NCI-H1105 treated with DMSO at 0.1 percent for 48 hours (cell line): Measurements from ENCODE around the gene COX5A.
"Not testable (repeated sequence)": the region's sequence is repeated elsewhere in the genome, so short reads cannot be mapped to it uniquely, and the experiment has no call there.

Experiments
- DNase-seq: peaks from one replicate; lab custom pipeline; 2025; lab: John Stamatoyannopoulos, UW

Gene COX5A

DNA sequence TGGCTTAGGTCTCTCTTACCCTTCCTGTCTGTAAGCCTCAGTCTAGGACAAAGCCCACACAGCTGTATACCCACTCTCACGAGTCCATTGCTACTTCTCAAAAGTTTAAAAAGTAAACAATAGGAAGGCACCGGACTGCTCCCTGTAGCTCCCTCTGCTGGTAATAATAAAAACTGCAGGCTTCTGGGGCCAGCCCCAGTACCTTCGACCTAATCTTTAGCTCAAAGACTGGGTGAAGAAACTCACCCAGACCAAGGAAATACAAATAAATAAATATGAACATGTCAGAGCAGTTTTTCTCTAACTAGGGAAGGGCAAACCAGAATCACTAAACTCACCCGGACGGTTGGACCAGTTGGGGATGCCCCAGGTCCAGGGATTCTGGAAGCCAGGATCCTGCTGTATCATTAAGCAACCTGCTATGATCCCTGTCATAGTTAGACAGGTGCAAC lies 36.2 kb downstream of the COX5A start:
- peak; percentile 41 for DNase-seq

DNA sequence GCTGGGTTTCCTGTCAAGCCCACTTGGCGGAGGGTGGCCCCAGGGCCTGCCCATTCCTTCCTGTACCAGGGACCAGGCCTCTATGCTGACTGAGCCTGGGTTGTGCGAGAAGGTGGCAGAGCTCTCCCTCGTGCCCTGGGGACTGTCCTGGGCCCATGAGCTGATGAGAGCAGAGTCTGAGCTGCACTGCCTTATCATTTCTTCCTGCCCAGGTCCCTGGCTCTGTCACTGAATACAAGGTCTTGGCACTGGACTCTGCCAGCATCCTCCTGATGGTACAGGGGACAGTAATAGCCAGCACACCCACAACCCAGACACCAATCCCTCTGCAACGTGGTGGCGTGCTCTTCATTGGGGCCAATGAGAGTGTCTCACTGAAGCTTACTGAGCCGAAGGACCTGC lies 40.6 kb downstream of the COX5A start:
- no peak for DNase-seq

DNA sequence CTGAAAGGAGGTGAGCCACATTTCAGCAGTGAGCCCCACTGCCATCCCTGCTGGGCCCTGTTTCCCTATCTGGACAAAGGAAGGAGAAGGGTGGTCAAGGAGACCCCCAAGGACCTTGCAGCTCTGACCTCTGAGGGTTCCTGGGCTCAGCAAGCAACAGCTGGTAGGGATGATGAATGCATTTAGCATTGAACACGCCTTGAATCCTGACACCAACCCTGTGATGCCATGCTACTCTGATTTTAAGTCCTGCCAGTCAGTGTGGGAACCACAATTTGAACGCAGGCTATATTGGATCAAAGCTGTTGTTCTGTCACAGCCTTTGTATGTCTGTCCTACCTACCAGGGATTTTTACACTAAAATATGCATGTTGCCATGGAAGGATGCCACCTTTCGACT lies 41.6 kb downstream of the COX5A start:
- DNase-seq = no peak

DNA sequence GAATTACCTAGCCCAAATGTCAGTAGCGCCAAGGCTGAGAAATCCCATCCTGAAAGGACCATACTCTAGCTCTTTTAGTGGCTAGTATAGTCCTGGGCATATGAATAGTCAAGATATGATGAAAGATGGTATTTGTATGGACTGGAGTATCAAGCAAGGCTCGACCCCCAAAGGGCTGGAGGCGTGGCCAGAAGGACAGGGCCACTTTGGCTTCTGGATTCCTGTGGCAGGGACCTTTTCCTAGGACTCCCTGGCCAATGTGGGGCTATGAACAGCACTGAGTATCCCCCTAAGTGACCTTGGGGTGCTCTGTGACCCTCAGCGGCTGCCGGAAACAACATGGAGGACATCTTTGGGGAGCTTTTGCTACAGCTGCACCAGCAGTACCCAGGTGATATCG lies 42.0 kb downstream of the COX5A start:
- no peak for DNase-seq

DNA sequence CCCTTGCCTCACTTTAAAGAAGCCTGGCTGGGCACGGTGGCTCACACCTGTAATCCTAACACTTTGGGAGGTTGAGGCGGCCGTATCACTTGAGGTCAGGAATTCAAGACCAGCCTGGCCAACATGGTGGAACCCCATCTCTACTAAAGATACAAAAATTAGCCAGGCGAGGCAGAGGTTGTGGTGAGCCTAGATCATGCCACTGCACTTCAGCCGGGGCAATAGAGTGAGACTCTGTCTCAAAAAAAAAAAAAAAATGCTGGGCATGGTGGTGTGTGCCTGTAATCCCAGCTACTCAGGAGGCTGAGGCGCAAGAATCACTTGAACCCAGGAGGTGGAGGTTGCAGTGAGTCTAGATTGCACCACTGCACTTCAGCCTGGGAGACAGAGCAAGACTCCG lies 43.5 kb downstream of the COX5A start:
- DNase-seq = not testable (repeated sequence)

DNA sequence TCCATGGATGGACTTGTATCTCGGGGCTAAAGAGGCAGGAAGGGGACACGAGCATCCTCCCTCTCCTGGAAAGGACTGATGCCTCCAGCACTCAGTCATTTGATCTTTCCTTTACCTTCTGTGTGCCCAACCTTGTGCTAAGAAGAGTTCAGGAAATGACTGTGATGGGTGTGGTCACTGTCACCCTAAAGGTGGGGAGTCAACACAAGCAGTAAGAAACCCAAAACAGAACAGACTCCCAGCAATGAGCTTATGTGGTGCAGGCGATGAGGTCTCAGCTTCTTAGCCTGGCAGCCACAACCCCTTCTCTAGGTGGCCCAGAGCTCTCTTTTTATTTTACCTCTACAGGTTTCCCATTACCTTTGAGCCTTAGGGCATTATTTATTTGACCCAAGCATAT lies 44.2 kb downstream of the COX5A start:
- no peak for DNase-seq

DNA sequence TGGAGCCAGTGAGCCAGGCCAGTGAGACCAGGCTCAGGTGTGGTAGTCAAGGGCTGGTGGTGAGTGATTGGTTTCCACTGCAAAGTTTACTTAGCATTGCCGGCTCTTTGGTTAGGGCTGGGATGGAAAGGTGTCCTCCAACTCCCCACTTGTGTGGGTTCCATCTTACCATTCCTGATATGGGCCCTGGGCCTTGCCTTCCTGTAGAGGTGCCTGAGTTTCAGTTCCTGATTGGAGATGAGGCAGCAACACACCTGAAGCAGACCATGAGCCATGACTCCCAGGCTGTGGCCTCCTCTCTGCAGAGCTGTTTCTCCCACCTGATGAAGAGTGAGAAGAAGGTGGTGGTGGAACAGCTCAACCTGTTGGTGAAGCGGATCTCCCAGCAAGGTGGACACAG lies 44.9 kb downstream of the COX5A start:
- DNase-seq = no peak

DNA sequence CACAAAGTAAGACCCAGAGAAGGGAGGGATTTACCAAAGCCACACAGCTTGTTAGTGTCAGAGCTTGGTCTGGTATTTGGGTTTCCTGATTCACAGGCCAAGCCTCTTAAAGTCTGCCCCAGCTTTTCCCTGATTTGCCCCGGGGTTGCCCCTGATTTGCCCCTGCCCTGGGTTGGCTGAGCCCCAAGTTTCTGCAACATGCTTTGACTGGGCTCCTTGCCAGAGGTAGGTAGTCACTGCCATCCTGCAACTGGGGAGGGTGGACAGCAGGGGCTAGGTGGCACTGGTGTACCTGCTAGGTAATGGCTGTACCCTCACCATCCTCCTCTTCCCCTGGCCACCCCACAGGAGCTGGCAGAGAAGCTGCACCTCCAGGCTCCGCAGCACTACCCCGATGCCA lies 45.6 kb downstream of the COX5A start:
- no peak for DNase-seq

DNA sequence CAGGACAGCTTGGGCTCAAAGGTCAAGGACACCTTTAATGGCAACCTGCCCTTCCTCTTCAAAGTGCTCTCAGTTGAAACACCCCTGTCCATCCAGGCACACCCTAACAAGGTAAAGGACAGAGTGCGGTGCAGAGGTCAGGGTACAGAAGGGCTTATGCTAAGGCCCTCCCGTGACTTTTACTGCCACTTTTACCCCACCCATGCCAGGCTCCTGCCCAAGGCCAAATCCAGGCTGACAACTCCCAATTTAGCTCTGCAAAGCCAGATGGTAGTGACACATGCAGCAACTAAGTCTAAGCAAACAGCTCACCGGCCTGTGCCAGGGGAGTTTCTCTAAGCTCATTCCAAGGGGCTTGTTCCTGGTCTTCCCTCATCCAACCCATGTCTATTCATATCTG lies 46.4 kb downstream of the COX5A start:
- no peak for DNase-seq

DNA sequence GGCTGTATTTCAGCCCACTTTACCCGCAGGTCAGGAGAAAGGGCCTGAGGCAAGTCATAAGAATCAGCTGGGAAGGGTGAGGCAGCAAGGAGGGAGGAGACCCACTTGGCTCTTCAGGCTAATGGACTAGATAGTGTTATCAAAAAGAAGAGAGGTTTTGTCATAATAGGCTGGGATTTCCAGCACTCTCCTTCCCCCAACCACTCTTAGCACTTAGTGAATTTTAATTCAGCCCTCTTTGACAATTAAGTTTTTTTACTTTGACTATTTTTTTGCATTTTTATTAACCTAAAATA lies 47.3 kb downstream of the COX5A start:
- no peak for DNase-seq

DNA sequence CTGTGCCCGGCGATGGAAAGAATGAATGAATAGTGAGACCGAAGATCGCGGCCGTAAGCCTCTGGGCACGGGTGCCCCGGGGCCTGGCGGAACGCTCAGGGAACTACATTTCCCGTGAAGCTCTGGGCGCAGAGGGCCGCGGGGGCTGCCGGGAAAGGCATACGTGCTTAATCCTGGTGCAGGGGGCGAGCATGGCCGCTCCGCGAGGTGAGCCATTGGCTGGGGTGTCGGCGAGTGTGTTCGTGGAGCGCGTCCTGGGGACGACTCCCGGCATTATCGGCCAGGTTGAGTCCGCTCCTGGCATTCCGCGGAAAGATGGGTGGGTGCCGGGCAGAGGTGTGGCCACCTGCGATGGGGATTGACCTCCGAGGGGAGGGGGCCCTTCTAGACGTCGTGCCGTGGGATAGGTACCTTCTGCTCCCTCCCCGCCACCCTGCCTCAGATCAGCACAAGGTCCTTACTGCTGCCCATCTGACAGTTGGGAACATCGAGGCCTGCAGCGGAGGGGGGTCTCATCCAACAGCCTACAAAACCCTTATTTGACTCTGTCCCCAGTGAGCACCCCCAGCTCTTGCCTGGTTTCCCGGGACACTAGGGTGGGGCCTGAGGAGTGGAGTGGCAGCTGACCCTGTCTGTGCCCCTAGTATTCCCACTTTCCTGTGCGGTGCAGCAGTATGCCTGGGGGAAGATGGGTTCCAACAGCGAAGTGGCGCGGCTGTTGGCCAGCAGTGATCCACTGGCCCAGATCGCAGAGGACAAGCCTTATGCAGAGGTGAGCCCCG lies 47.8 kb downstream of the COX5A start, which contains the start of gene MPI:
Gene MPI, plus strand, starts transcription at position 160 of the 782 bp plus-strand sequence. Its CDS starts 32 bp downstream, at position 192.
- DNase-seq = peak; percentile 64

DNA sequence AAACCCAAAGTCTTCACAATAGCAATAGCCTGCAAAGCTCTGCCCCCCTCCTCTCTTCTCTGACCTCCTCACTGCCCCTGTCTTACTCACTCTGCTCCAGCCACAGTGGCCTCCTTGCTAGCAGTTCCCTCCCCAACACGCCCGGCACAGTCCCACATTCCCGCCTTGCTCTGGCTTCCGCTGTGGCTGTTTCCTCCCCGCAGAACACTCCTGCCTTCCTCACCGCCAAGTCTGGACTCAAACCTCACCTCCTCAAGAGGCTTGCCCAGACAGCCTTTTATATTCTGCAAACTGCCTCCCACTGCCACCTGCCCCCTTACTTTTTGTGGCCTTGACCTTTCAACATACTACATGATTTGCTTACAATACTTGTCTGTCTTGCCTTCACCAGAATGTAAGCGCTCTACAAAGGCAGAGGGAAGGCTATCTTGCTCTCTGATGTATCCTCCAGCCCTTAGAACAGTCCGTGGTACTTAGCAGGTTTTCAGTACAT lies 48.4 kb downstream of the COX5A start:
- peak; percentile 7 for DNase-seq

DNA sequence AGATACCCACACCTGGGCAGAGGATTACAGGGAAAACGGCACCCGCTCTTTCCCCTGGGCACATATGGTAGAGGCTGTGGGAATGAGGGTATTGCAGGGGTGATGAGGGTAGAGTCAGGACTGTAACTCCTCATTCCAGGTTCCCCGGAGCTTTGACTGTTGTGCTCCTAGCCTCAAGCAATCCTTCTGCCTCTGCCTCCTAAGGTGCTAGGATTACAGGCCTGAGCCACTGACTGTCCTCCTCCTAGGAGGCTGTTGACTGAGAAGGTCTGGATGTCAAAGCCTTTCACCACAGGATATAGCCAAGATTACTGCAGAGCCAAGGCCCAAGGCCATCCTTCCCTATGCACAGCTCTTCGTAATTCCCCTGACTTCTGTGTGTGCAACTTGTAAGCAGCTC lies 49.2 kb downstream of the COX5A start:
- DNase-seq = no peak

DNA sequence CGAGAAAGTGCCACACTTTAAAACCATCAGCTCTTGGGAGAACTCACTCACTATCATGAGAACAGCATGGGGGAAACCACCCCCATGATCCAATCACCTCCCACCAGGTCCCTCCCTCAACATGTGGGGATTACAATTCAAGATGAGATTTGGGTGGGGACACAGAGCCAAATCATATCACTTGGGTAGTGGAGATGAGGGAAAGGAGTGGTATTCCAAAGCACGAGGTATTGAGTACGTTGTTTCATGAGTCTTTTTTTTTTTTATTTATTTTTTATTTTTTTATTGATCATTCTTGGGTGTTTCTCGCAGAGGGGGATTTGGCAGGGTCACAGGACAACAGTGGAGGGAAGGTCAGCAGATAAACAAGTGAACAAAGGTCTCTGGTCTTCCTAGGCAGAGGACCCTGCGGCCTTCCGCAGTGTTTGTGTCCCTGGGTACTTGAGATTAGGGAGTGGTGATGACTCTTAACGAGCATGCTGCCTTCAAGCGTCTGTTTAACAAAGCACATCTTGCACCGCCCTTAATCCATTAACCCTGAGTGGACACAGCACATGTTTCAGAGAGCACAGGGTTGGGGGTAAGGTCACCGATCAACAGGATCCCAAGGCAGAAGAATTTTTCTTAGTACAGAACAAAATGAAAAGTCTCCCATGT lies 50.2 kb downstream of the COX5A start:
- DNase-seq = not testable (repeated sequence)

DNA sequence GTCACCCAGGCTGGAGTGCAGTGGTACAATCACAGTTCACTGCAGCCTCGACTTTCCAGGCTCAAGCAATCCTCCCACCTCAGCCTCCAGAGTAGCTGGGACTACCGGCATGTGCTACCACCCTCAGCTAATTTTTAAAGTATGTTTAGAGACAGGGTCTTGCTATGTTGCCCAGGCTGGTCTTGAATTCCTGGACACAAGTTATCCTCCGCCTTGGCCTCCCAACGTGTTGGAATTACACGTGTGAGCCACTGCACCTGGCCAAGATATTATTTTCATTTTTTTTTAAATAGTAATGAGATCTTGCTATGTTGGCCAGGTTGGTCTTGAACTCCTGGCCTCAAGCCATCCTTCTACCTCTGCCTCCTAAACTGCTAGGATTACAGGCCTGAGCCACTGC lies 52.4 kb downstream of the COX5A start:
- DNase-seq = no peak

DNA sequence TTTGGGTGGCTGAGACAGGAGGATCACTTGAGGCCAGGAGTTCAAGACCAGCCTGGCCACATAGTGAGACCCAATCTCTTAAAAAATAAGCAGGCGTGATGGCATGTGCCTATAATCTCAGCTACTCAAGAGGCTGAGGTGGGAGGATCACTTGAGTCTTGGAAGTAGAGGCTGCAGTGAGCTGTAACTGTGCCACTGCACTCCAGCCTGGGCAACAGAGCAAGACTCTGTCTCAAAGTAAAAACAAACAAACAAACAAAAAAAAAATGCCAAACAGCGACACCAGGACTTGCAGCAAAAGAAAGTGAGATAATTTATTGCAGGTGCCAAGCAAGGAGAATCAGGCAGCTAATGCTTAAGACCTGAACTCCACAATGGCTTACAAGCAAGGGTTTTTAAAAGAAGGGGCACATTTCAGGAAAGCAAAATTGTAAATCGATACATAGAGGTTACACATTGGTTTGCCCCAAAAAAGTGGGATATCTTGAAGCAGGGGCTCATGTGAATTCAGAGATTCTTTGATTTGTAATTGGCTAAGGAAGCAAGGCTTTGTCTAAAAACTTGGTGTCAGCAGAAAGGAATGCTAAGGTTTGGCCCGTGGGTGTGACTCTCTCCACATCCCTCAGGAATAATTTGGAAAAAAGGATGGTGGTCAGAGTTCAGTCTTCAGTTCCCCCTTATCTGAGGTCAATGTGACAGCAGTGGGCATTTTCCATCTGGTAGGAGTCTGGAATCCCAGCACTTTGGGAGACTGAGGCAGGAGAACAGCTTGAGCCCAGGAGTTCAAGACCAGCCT lies 53.2 kb downstream of the COX5A start:
- no peak for DNase-seq

DNA sequence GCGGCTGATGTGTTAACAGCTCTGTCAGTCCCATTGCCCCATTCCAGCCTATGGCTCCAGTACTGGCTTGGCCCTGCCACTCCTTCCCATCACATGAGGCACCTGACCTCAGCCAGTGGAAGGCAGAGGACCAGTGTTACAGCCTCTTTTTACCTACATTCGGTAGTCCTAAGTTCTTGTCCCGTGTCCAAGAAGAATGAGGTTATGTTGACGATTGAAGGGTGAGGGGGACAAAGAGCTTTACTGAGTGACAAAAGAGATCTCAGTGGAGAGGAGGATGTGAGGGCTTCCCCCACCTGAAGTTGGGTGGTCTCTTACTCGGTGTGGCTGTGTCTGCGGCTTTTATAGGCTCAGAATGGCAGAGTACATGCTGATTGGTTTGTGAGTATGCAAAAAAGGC lies 55.3 kb downstream of the COX5A start:
- no peak for DNase-seq

DNA sequence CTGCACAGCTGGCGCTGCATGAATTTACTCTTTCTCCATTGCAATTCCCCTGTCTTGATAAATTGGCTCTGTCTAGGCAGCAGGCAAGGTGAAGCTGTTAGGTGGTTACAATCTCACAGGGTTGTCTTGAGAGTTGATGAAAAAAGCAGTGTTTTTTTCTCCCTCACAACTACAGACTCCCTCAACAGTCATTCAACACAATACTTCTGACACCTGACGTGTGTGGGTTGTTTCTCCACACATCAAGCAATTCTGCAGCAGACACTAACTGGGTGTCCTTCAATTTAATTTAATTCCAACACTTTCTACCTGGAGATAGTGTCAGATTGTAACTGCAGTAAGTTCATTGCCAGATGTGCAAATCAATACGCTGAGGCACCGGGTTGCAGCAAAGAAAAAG lies 59.6 kb downstream of the COX5A start:
- DNase-seq = no peak

DNA sequence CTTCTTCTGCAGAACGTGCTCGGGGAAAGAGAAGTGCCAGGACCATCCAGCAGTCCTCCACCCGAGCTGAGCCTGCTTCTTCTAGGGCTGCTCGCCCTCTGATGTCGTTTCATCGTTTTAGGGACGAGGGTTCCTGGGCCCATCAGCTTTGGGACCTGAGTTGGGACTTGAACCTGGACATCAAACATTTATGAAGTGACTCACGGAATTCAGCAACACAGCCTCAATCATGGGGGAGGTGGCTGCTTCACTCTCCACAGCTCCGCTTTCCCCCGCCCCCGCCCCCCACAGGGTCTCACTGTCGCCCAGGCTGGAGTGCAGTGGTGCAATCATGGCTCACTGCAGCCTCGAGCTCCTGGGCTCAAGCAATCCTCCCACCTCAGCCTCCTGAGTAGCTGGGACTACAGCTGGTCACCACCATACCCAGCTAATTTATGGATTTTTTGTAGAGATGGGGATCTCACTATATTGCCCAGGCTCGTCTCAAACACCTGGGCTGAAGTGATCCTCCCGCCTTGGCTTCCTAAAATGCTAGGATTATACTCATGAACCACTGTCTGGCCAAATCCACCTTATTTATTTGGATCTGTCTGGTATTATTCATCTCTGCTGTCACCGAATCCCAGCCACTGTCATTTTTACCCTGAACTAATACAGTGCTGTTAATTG lies 64.0 kb downstream of the COX5A start:
- DNase-seq = no peak

DNA sequence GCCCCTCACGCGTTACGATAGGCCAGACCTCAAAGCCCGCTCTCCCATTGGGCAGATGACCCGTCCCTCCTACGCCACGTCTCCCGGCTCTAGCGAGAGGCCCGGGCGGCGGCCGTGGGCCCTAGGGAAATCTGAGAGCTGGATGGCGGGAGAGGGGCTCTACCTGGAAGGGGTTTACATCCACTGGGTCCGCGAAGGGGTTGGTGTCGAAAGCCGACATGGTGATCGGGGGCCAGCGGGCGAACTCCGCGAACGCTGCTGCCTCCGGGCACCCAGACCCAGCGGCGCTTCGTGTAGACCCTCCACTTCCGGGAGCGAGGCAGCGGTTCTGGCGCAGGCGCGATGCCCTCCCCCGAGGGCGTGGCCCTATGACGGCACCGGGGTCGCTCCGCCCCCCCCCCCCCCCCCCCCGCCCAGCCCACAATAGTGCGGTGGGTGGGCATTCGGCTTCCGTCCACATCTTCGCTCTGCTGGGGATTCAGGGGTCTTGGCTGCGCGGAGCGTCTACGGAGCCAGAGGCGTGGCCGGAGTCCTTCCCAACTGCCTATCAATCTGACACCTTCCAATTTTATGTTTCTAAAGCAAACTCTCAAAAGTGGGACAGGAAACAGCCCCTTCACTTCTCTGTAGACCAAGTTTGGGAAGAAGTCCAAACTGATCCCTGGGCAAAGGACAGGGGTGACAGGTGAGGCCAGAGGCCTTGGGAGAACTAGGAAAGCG lies 64.7 kb downstream of the COX5A start, which contains the start of gene SCAMP2:
Gene SCAMP2, minus strand, starts transcription at position 330 of the 720 bp plus-strand sequence. Its CDS starts 110 bp downstream, at position 220.
- peak; percentile 81 for DNase-seq

DNA sequence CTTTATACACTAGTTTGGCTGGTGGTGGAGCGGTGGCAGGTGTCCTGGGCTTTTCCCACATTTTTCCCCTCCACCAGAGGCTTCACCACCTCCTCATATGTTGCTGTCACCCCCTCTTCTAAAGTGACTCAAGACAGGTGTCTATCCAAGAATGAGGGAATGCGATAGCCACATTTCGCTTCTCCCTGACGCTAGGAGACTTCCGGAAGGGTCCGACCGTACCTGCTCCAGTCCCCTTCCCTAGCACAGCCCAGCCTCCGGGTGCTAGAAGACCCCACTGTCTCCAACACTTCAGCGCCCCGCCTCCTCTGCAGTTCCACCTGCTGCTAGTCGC lies 65.2 kb downstream of the COX5A start:
- no peak for DNase-seq
